Spleen (tissue), 13 donors: ENCODE data around the gene RPS27A. TPM values are rescaled to one million over a fixed set of nuclear protein-coding genes. Genes with fewer than 3 reads are reported as not detected.
"Not testable (repeated sequence)": the region's sequence is repeated elsewhere in the genome, so short reads cannot be mapped to it uniquely, and the experiment has no call there.

Experiments
- DNase-seq: peaks from one replicate; pipeline ENCODE4 v3.0.0-alpha.2; 2020
- H3K27ac ChIP-seq, 8 donors: fragments of 200-600 bp; sonication (generic) in 7 of 8; 1 replicate in 4 of 8; 2 replicates in 4 of 8; pipeline versions ENCODE4 v1.5.0 to v1.8.0; 2016 to 2021; ENCODE audit warnings: inconsistent platforms in 4 of 8, mild to moderate bottlenecking in 4 of 8, moderate library complexity in 1 of 8
- H3K27me3 ChIP-seq, 7 donors: fragments of 200-600 bp; sonication (generic) in 6 of 7; replicated peaks in 1 of 7; 1 replicate in 4 of 7; 2 replicates in 3 of 7; pipeline versions ENCODE4 v1.5.0 to v1.8.0; 2016 to 2021; ENCODE audit warnings: inconsistent platforms in 3 of 7, mild to moderate bottlenecking in 1 of 7
- H3K36me3 ChIP-seq, 6 donors: fragments of 200-600 bp; sonication (generic) in 5 of 6; 1 replicate in 4 of 6; 2 replicates in 2 of 6; pipeline versions ENCODE4 v1.5.0 to v1.8.0; 2016 to 2021; ENCODE audit warnings: inconsistent platforms in 2 of 6
- H3K4me1 ChIP-seq, 6 donors: fragments of 200-600 bp; sonication (generic) in 5 of 6; 1 replicate in 3 of 6; 2 replicates in 3 of 6; pipeline versions ENCODE4 v1.5.0 to v1.8.0; 2016 to 2021; ENCODE audit warnings: inconsistent platforms in 3 of 6
- H3K4me3 ChIP-seq, 8 donors: fragments of 200-600 bp; sonication (generic) in 7 of 8; 1 replicate in 4 of 8; 2 replicates in 4 of 8; pipeline versions ENCODE4 v1.5.0 to v1.8.0; 2016 to 2021; ENCODE audit warnings: inconsistent platforms in 4 of 8, mild to moderate bottlenecking in 4 of 8, moderate library complexity in 2 of 8
- H3K9me3 ChIP-seq, 8 donors: fragments of 200-600 bp; sonication (generic) in 7 of 8; 1 replicate in 4 of 8; 2 replicates in 4 of 8; pipeline versions ENCODE4 v1.5.0 to v1.8.0; 2016 to 2021; ENCODE audit warnings: inconsistent platforms in 4 of 8
- CTCF ChIP-seq, 11 experiments: fragments of 200-600 bp in 7 of 11; fragments of 450-650 bp in 4 of 11; sonication (generic) in 4 of 11; IDR thresholded peaks in 8 of 11; conservative IDR thresholded peaks in 3 of 11; 1 replicate in 7 of 11; 2 replicates in 4 of 11; pipeline versions ENCODE4 v1.4.0 to v1.8.0; 2016 to 2021; ENCODE audit warnings: antibody characterized with exemption in 11 of 11, inconsistent platforms in 4 of 11, mild to moderate bottlenecking in 1 of 11
- POLR2A ChIP-seq, 3 donors: fragments of 450-650 bp; IDR thresholded peaks; one replicate each; pipeline ENCODE4 v1.5.1; 2017; ENCODE audit warnings: antibody characterized with exemption in 3 of 3, mild to moderate bottlenecking in 1 of 3
- POLR2AphosphoS5 ChIP-seq, 3 donors: sonication (generic); formaldehyde crosslinking; IDR thresholded peaks; one replicate each; pipeline ENCODE4 v1.5.1; 2017; ENCODE audit warnings: antibody characterized with exemption in 3 of 3
- WGBS, 5 donors: extraction: QIAGEN DNeasy Blood & Tissue Kit in 3 of 5; methylation state at CpG; one replicate each; pipeline versions ENCODE4 v1.1.5 to v1.1.7; 2013 to 2018; 5-methylcytosine and 5-hydroxymethylcytosine counted together
- intact Hi-C: fragments of 100-400 bp; cut with DNase I; formaldehyde crosslinking; loops from one replicate; pipeline ENCODE4 v1.15.0; 2023; ENCODE audit warnings: low total_unique reads
- long read RNA-seq, 2 donors: transcript quantifications; one replicate each; lab custom pipeline, GENCODE V29; 2026
- polyA plus RNA-seq, 3 donors: library from polyadenylated mRNA; stranded (reverse); fragments of 200-250 nt; gene quantifications; one replicate each; pipeline ENCODE4 v1.2.1, GENCODE V29; 2013
- total RNA-seq, 7 donors: library from RNA; depleted of rRNA in 3 of 7; stranded (reverse); fragments of >200 nt in 3 of 7; fragmentation: NEBNext Ultra II Directional in 4 of 7; extraction: Animal tissue kit (Norgen Biotek cat#: 25700) in 4 of 7; gene quantifications; one replicate each; pipeline versions ENCODE4 v1.1.0 to v1.2.1, GENCODE V29; 2016 to 2021
- donor health status: healthy with polysubstance abuse.
- donor health status: DM: no; HTN: no; CAD: no; lungs with moderate emphysema.
- donor health status: DM: no; HTN: no; CAD: no.
- donor health status: Bipolar disorder and iron deficiency.
- donor health status: healthy.
- donor health status: DM: no; HTN: no; CAD: no.
- donor health status: DM: yes; HTN: yes; CAD: no.

Gene RPS27A
- total RNA-seq (1,000 to 10,000 TPM in 6 of 7 donors, 100 to 1,000 TPM in 1; 939 to 1,680 (median 1,135) TPM), polyA plus RNA-seq (1,000 to 10,000 TPM; 3,792 to 4,730 (median 3,877) TPM)
- long read RNA-seq, donor 1, transcript RPS27A-208 (5 exons, 580 nt): minor isoform, 20 of 1,627 reads
- long read RNA-seq, donor 1, transcript RPS27A-207 (3 exons, 557 nt): minor isoform, 8 of 1,627 reads
- long read RNA-seq, donor 1, transcript RPS27A-201 (6 exons, 1,071 nt): major isoform, 1,003 of 1,627 reads
- long read RNA-seq, donor 1, transcript RPS27A-203 (5 exons, 796 nt): minor isoform, 179 of 1,627 reads
- long read RNA-seq, donor 1, partial matches to known transcripts: 102 of 1,627 reads
- long read RNA-seq, donor 1, other reads (novel, unspliced or antisense): 313 of 1,627 reads
- long read RNA-seq, donor 2, transcript RPS27A-203 (5 exons, 796 nt): minor isoform, 132 of 1,495 reads
- long read RNA-seq, donor 2, transcript RPS27A-208 (5 exons, 580 nt): minor isoform, 19 of 1,495 reads
- long read RNA-seq, donor 2, transcript RPS27A-201 (6 exons, 1,071 nt): major isoform, 965 of 1,495 reads
- long read RNA-seq, donor 2, partial matches to known transcripts: 95 of 1,495 reads
- long read RNA-seq, donor 2, other reads (novel, unspliced or antisense): 282 of 1,495 reads

GRCh38 chr2:55232084-55232862, at the start of gene RPS27A, which contains the start of gene CLHC1:
Gene RPS27A, plus strand, starts transcription at chr2:55232688. Its CDS starts 137 bp downstream, at chr2:55232825.
Gene CLHC1, minus strand, starts transcription at chr2:55232293. Its CDS starts 9,882 bp downstream, at chr2:55222411.
- intact Hi-C loops: no loop called here
- peak; percentile 98 for DNase-seq
- Histone ChIP-seq H3K4me1 (peaks cover 23 to 83% (median 53%) of the 10 kb centered on the region in 6 donors), H3K36me3 (peaks cover 0 to 40% (median 33%) of the 10 kb centered on the region in 6 donors), H3K27ac (peak within 1 kb of the TSS; percentile 91 to 99 (median 93)), H3K9me3 (no peaks in the 10 kb centered on the region), H3K4me3 (peak within 1 kb of the TSS; percentile 75 to 99 (median 90)), H3K27me3 (no peaks in the 10 kb centered on the region)
- WGBS, 5 donors: 0 to 1% (median 0%) methylated on average over 34 to 37 of the region's 37 CpGs
- TF ChIP-seq POLR2A (IDR thresholded peaks at IDR 0.05) (peak in 2 of 3 donors; percentile 61 to 73), CTCF (IDR thresholded peaks at IDR 0.05 in 8 of 11, conservative IDR thresholded peaks at IDR 0.05 in 3 of 11) (peak in 2 of 11 experiments; percentile 7 to 28), POLR2AphosphoS5 (IDR thresholded peaks at IDR 0.05) (peak; percentile 93)

- H3K27me3 ChIP-seq, intact Hi-C loops, H3K27ac ChIP-seq, DNase-seq, H3K4me1 ChIP-seq, H3K4me3 ChIP-seq: not testable (repeated sequence)
- 81 to 98% (median 88%) methylated on average over 8 of the region's 8 CpGs for WGBS, 5 donors
- H3K9me3 ChIP-seq: peaks cover 0 to 16% (median 7%) of the 10 kb centered on the region in 8 donors
- peaks cover 0 to 33% (median 0%) of the 10 kb centered on the region in 6 donors for H3K36me3 ChIP-seq
These were observed 45.7 kb upstream of the RPS27A start for GRCh38 chr2:55186837-55187236.

- DNase-seq, H3K27ac ChIP-seq, H3K27me3 ChIP-seq, intact Hi-C loops, H3K4me3 ChIP-seq, H3K4me1 ChIP-seq: not testable (repeated sequence)
- Histone ChIP-seq H3K9me3 (peaks cover 0 to 22% (median 7%) of the 10 kb centered on the region in 8 donors), H3K36me3 (peaks cover 0 to 54% (median 0%) of the 10 kb centered on the region in 6 donors)
- WGBS, 5 donors: 89 to 100% (median 98%) methylated on average over 2 of the region's 2 CpGs
These were observed 40.6 kb upstream of the RPS27A start for GRCh38 chr2:55191888-55192287.

- no peak for DNase-seq
- H3K27ac ChIP-seq: no peak overlapping the region
- no peaks in the 10 kb centered on the region for H3K4me1 ChIP-seq
- H3K36me3 ChIP-seq: peaks cover 0 to 60% (median 0%) of the 10 kb centered on the region in 6 donors
- no peak overlapping the region for H3K4me3 ChIP-seq
- intact Hi-C loops: no loop called here
- WGBS, 5 donors: 91 to 98% (median 95%) methylated on average over 2 of the region's 2 CpGs
- no peak for TF ChIP-seq CTCF (IDR thresholded peaks at IDR 0.05 in 8 of 11, conservative IDR thresholded peaks at IDR 0.05 in 3 of 11)
- TF ChIP-seq POLR2AphosphoS5 (IDR thresholded peaks at IDR 0.05): no peak
- TF ChIP-seq POLR2A (IDR thresholded peaks at IDR 0.05): no peak
- H3K27me3 ChIP-seq: no peaks in the 10 kb centered on the region
- peaks cover 0 to 37% (median 21%) of the 10 kb centered on the region in 8 donors for H3K9me3 ChIP-seq
These were observed 36.0 kb upstream of the RPS27A start for GRCh38 chr2:55196526-55196925.
